OCI-LY7 (cell line): ENCODE results near the gene CACNB3. TPM values are rescaled to one million over a fixed set of nuclear protein-coding genes. Genes with fewer than 3 reads are reported as not detected.

Experiments used
- Bru-seq: library from RNA; stranded (reverse); fragments of 400-500 nt; gene quantifications from one replicate; lab custom pipeline; 2021; lab: Mats Ljungman, UMichigan
- BruChase-seq, 2 experiments: library from RNA; stranded (reverse); fragments of 400-500 nt; gene quantifications; one replicate each; lab custom pipeline; 2021; lab: Mats Ljungman, UMichigan
- BruUV-seq: library from RNA; stranded (reverse); fragments of 400-500 nt; replicated peaks from 2 replicates; lab custom pipeline; 2021; lab: Mats Ljungman, UMichigan
- CTCF ChIA-PET: fragments of 300-600 bp; sonication (Branson Sonifier 250); formaldehyde crosslinking; loops from one replicate; lab custom pipeline; 2022; ENCODE audit warnings: antibody characterized with exemption; ENCODE audit not compliant: unreplicated experiment; lab: Charles Lee
- POLR2A ChIA-PET: fragments of 300-600 bp; sonication (Branson Sonifier 250); formaldehyde crosslinking; loops from one replicate; lab custom pipeline; 2022; ENCODE audit warnings: antibody characterized with exemption; lab: Charles Lee
- DNase-seq: peaks from one replicate; pipeline ENCODE4 v3.0.0-alpha.2; 2015; ENCODE audit warnings: low spot score
- H2AFZ ChIP-seq: fragments of 200-600 bp; sonication (generic), shearing (Covaris generic); 2 replicates; pipeline ENCODE4 v1.6.1; 2014; ENCODE audit warnings: mild to moderate bottlenecking, antibody characterized with exemption, low read length, moderate library complexity
- H3K27ac ChIP-seq: fragments of 200-600 bp; sonication (generic); 2 replicates; pipeline ENCODE4 v1.5.1; 2014; ENCODE audit warnings: mixed run types, low read depth, mild to moderate bottlenecking, moderate library complexity, low read length, inconsistent platforms; ENCODE audit not compliant: poor library complexity, severe bottlenecking
- H3K36me3 ChIP-seq: fragments of 200-600 bp; sonication (generic); 2 replicates; pipeline ENCODE4 v1.6.1; 2014; ENCODE audit warnings: mild to moderate bottlenecking, antibody characterized with exemption, low read length, moderate library complexity, mixed read lengths; ENCODE audit not compliant: insufficient read depth
- H3K4me1 ChIP-seq: fragments of 200-600 bp; sonication (generic); 2 replicates; pipeline ENCODE4 v1.5.1; 2014; ENCODE audit warnings: mild to moderate bottlenecking, low read length; ENCODE audit not compliant: insufficient read depth, poor library complexity, severe bottlenecking
- H3K4me2 ChIP-seq: fragments of 200-600 bp; sonication (generic); 2 replicates; pipeline ENCODE4 v1.6.1; 2014; ENCODE audit warnings: mild to moderate bottlenecking, low read length
- H3K4me3 ChIP-seq: fragments of 200-600 bp; sonication (generic); 2 replicates; pipeline ENCODE4 v1.5.1; 2014; ENCODE audit warnings: mild to moderate bottlenecking, low read depth, low read length; ENCODE audit not compliant: poor library complexity, severe bottlenecking
- H3K79me2 ChIP-seq: fragments of 200-600 bp; sonication (generic); 2 replicates; pipeline ENCODE4 v1.6.1; 2016; ENCODE audit warnings: low read depth, mild to moderate bottlenecking, low read length, moderate library complexity, mixed read lengths; ENCODE audit not compliant: insufficient read depth
- H3K9me2 ChIP-seq: fragments of 200-600 bp; sonication (generic); 2 replicates; pipeline ENCODE4 v1.6.1; 2016; ENCODE audit warnings: mild to moderate bottlenecking, low read length, mixed read lengths; ENCODE audit not compliant: insufficient read depth
- H3K9me3 ChIP-seq: fragments of 200-600 bp; sonication (generic); 2 replicates; pipeline ENCODE4 v1.6.1; 2014; ENCODE audit warnings: mild to moderate bottlenecking, mixed run types, low read length, mixed read lengths
- H4K20me1 ChIP-seq: fragments of 200-600 bp; sonication (generic); 2 replicates; pipeline ENCODE4 v1.6.1; 2014; ENCODE audit warnings: mild to moderate bottlenecking, antibody characterized with exemption, low read length, moderate library complexity, mixed read lengths; ENCODE audit not compliant: insufficient read depth
- CTCF ChIP-seq: fragments of 200-600 bp; sonication (generic); conservative IDR thresholded peaks from 2 replicates; pipeline ENCODE4 v1.5.1; 2014; ENCODE audit warnings: mild to moderate bottlenecking, antibody characterized with exemption, low read length, moderate library complexity, mixed read lengths
- EZH2phosphoT487 ChIP-seq: fragments of 200-600 bp; sonication (generic); IDR thresholded peaks from 2 replicates; pipeline ENCODE4 v1.6.1; 2018; ENCODE audit warnings: low read depth, borderline replicate concordance, mild to moderate bottlenecking, mixed run types, antibody characterized with exemption, low read length, moderate library complexity, mixed read lengths
- intact Hi-C: fragments of 100-400 bp; cut with micrococcal nuclease; formaldehyde crosslinking; loops from one replicate; pipeline ENCODE4 v1.10.0; 2022; ENCODE audit not compliant: unreplicated experiment
- long read RNA-seq: library from polyadenylated mRNA; stranded (forward); transcript quantifications from one replicate; pipeline ENCODE4 v2.0.0, GENCODE V29; 2022
- total RNA-seq, 2 experiments: library from RNA; depleted of rRNA in 1 of 2; stranded (reverse); fragments of >200 nt in 1 of 2; shearing (Covaris generic) in 1 of 2; gene quantifications; 2 replicates each; pipeline ENCODE4 v1.2.3, GENCODE V29; 2014 to 2022

CACNB3 gene
- total RNA-seq (2014; rRNA removed; shearing (Covaris generic)): 5.6 and 5.9 TPM in 2 replicates
- 20.6 and 23.0 TPM in 2 replicates for total RNA-seq (2022)
- Bru-seq, nascent RNA: percentile 42 among the genes with signal in this experiment
- BruChase-seq, experiment 1, labeled RNA remaining after a 6-hour chase: percentile 40 among the genes with signal in this experiment
- BruChase-seq, experiment 2, labeled RNA remaining after a 2-hour chase: percentile 40 among the genes with signal in this experiment
- long read RNA-seq, partial matches to known transcripts: 13 of 14 reads
- long read RNA-seq, other reads (novel, unspliced or antisense): 1 of 14 reads

DNA sequence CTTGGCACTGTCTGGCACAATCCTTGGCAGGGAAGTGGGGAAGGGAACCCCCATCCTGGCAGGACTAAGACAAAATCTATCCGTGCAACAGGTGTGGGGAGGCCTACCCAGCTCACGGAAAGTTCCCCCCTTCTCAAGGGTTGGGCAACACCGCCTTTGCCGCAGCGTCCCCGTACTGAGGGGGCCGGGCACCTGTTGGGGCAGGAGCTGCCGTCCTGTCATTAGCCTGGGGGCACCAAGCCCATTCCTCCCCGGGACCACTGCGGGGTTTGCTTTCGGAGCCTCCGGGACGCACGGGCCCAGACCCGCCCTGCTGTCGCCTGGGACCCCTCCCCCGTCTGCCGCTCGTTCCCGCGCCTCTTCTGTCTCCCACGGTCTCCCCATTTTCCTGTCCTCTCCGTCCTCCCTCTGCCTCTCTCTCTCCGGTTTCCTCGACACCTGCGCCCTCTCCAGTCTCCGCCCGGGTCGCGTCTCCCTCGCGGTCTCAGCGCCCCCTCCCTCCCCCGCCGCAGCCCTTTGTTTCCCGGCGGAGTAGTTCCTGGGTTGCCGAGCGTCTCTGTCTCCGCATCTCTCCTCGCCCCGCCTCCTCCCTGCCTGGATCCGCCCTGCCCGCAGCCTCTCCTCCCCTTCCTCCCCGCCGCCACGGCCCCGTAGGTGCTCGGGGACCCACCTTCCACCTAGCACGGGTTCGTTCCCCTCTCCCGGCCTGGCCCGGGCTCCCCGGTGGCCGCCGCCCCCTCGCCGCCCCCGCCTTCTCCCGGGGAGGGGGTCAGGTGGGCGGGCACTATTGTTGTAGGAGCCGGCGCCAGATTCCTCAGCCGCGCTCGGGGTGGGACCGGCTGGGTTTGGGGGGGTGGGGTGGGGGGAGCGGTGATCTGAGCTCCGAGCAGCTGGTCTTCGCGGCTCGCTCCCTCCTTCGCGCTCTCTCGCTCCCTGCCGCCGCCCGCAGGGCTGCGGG, at the start of gene CACNB3:
CACNB3 (plus strand) TSS at position 624 of the 958 bp plus-strand sequence. CDS start 434 bp downstream, outside the sequence.
- no TSS peak for BruUV-seq
- peak; percentile 61 for DNase-seq
- peak within 1 kb of the TSS; percentile 71 for H3K4me2 ChIP-seq
- no peaks in the 10 kb centered on the region for H3K9me3 ChIP-seq
- POLR2A ChIA-PET: interaction anchor here (0.6 kb wide), 1 partner anchor 1107 kb away, joined by 3 read pairs; no protein-coding TSS in a partner anchor
- peaks cover 27% of the 10 kb centered on the region for H3K4me1 ChIP-seq
- no peak within 1 kb of the TSS for H3K27ac ChIP-seq
- H4K20me1 ChIP-seq: no peaks in the 10 kb centered on the region
- H3K79me2 ChIP-seq: no peaks in the 10 kb centered on the region
- no peaks in the 10 kb centered on the region for H3K9me2 ChIP-seq
- intact Hi-C loops: no loop called here
- no peak within 1 kb of the TSS for H2AFZ ChIP-seq
- H3K36me3 ChIP-seq: no peaks in the 10 kb centered on the region
- CTCF ChIA-PET: no interaction called here
- TF ChIP-seq EZH2phosphoT487 (no peak), CTCF (no peak)
- peak within 1 kb of the TSS; percentile 61 for H3K4me3 ChIP-seq

GRCh38 chr12:48768736-48769135, 49.6 kb upstream of the CACNB3 start:
- no peak for DNase-seq
- H2AFZ ChIP-seq: no peak overlapping the region
- no peaks in the 10 kb centered on the region for H3K36me3 ChIP-seq
- intact Hi-C loops: no loop called here
- CTCF ChIA-PET: no interaction called here
- no peaks in the 10 kb centered on the region for H3K9me2 ChIP-seq
- no peak overlapping the region for H3K27ac ChIP-seq
- POLR2A ChIA-PET: no interaction called here
- H3K4me2 ChIP-seq: no peak overlapping the region
- no peaks in the 10 kb centered on the region for H4K20me1 ChIP-seq
- no peak overlapping the region for H3K4me3 ChIP-seq
- no peaks in the 10 kb centered on the region for H3K9me3 ChIP-seq
- no TSS peak for BruUV-seq
- H3K79me2 ChIP-seq: no peaks in the 10 kb centered on the region
- TF ChIP-seq CTCF (no peak), EZH2phosphoT487 (no peak)
- H3K4me1 ChIP-seq: no peaks in the 10 kb centered on the region
